HG02588 (cell line): ENCODE measurements around the gene ERLIN1.

Source experiments
- ATAC-seq: cut with Tn5 transposase; IDR thresholded peaks from one replicate; pipeline ENCODE4 v1.9.1; 2021; ENCODE audit warnings: mild to moderate bottlenecking, moderate library complexity; ENCODE audit not compliant: unreplicated experiment

Gene ERLIN1

GRCh38 chr10:100185364-100186252 lies at the start of gene ERLIN1:
Gene ERLIN1 (minus strand): TSS chr10:100186029. CDS start chr10:100185626, 403 bp downstream.
- ATAC-seq: peak; percentile 88

- ATAC-seq: no peak
Measured at GRCh38 chr10:100232101-100232500, 46.3 kb upstream of the ERLIN1 start.

GRCh38 chr10:100229819-100230422 lies 44.1 kb upstream of the ERLIN1 start:
- no peak for ATAC-seq

- ATAC-seq: no peak
Measured at GRCh38 chr10:100223879-100224278, 38.0 kb upstream of the ERLIN1 start.

- ATAC-seq: no peak
Measured at GRCh38 chr10:100222529-100222928, 36.7 kb upstream of the ERLIN1 start.

- no peak for ATAC-seq
Measured at GRCh38 chr10:100216006-100216405, 30.2 kb upstream of the ERLIN1 start.

GRCh38 chr10:100209303-100209702 lies 23.5 kb upstream of the ERLIN1 start:
- ATAC-seq: no peak

GRCh38 chr10:100208276-100208675 lies 22.4 kb upstream of the ERLIN1 start:
- no peak for ATAC-seq

GRCh38 chr10:100204370-100204769 lies 18.5 kb upstream of the ERLIN1 start:
- ATAC-seq: no peak

- no peak for ATAC-seq
Measured at GRCh38 chr10:100201549-100201948, 15.7 kb upstream of the ERLIN1 start.

- no peak for ATAC-seq
Measured at GRCh38 chr10:100194711-100195110, 8.9 kb upstream of the ERLIN1 start.

- ATAC-seq: no peak
Measured at GRCh38 chr10:100192350-100192749, 6.5 kb upstream of the ERLIN1 start.

GRCh38 chr10:100186253-100187212 lies 704 bp upstream of the ERLIN1 start:
- ATAC-seq: peak; percentile 38

GRCh38 chr10:100184840-100185239 lies 989 bp downstream of the ERLIN1 start:
- ATAC-seq: no peak

GRCh38 chr10:100184426-100184825 lies 1.4 kb downstream of the ERLIN1 start:
- no peak for ATAC-seq

- ATAC-seq: no peak
Measured at GRCh38 chr10:100183481-100183880, 2.3 kb downstream of the ERLIN1 start.

- no peak for ATAC-seq
Measured at GRCh38 chr10:100182908-100183307, 2.9 kb downstream of the ERLIN1 start.

- no peak for ATAC-seq
Measured at GRCh38 chr10:100182281-100182680, 3.5 kb downstream of the ERLIN1 start.

- no peak for ATAC-seq
Measured at GRCh38 chr10:100175875-100176274, 10.0 kb downstream of the ERLIN1 start.

GRCh38 chr10:100174699-100175677 lies 10.8 kb downstream of the ERLIN1 start:
- ATAC-seq: peak; percentile 91
